Measurements from ENCODE around the gene FOXP3.

FOXP3 gene

GRCh38 chrX:49249071-49249470 is 15.4 kb downstream of the FOXP3 start:
- no peak for DNase-seq

GRCh38 chrX:49247916-49248811 is 16.3 kb downstream of the FOXP3 start:
- no peak for DNase-seq

- DNase-seq, result no peak
These were observed 17.2 kb downstream of the FOXP3 start for GRCh38 chrX:49247346-49247745.

- no peak for DNase-seq
These were observed 18.0 kb downstream of the FOXP3 start for GRCh38 chrX:49246541-49246940.

GRCh38 chrX:49244207-49244606 is 20.3 kb downstream of the FOXP3 start:
- DNase-seq, result no peak

GRCh38 chrX:49243166-49243565 is 21.3 kb downstream of the FOXP3 start:
- DNase-seq, result no peak

- DNase-seq, result no peak
These were observed 21.9 kb downstream of the FOXP3 start for GRCh38 chrX:49242545-49243066.

GRCh38 chrX:49238735-49239134 is 25.8 kb downstream of the FOXP3 start:
- DNase-seq, result no peak

GRCh38 chrX:49237060-49237459 is 27.4 kb downstream of the FOXP3 start:
- no peak for DNase-seq

- no peak for DNase-seq
These were observed 30.5 kb downstream of the FOXP3 start for GRCh38 chrX:49233887-49234555.

- no peak for DNase-seq
These were observed 31.3 kb downstream of the FOXP3 start, which contains the start of gene CACNA1F for GRCh38 chrX:49233176-49233575. TSS of gene CACNA1F (minus strand) at chrX:49233340. CDS start at chrX:49233309, 31 bp downstream.

GRCh38 chrX:49232525-49232924 is 32.0 kb downstream of the FOXP3 start:
- DNase-seq, result no peak

- no peak for DNase-seq
These were observed 33.0 kb downstream of the FOXP3 start for GRCh38 chrX:49231333-49232000.

GRCh38 chrX:49230500-49231232 is 33.8 kb downstream of the FOXP3 start:
- DNase-seq, result no peak

GRCh38 chrX:49228185-49228584 is 36.3 kb downstream of the FOXP3 start:
- no peak for DNase-seq

GRCh38 chrX:49227726-49228125 is 36.8 kb downstream of the FOXP3 start:
- no peak for DNase-seq

- DNase-seq, result no peak
These were observed 37.6 kb downstream of the FOXP3 start for GRCh38 chrX:49226946-49227345.

- no peak for DNase-seq
These were observed 38.7 kb downstream of the FOXP3 start for GRCh38 chrX:49225858-49226257.

- DNase-seq, result no peak
These were observed 42.6 kb downstream of the FOXP3 start for GRCh38 chrX:49221868-49222267.

GRCh38 chrX:49220100-49220499 is 44.4 kb downstream of the FOXP3 start:
- DNase-seq, result no peak

- no peak for DNase-seq
These were observed 49.4 kb downstream of the FOXP3 start for GRCh38 chrX:49214996-49215526.

GRCh38 chrX:49214416-49214815 is 50.1 kb downstream of the FOXP3 start:
- no peak for DNase-seq

All from NCI-H1436 treated with DMSO at 0.1 percent for 48 hours (cell line).